ENCODE measurements around the gene LNX1.

The LNX1 gene

GRCh38 chr4:53548662-53549061, 42.6 kb downstream of the LNX1 start:
- Histone ChIP-seq H3K4me3 (ENCODE audit: low read length, poor library complexity, severe bottlenecking) (no peak overlapping the region), H3K4me1 (ENCODE audit: insufficient read depth, low read length, poor library complexity, severe bottlenecking) (peaks cover 22% of the 10 kb centered on the region), H3K36me3 (ENCODE audit: insufficient read depth, low read length) (no peaks in the 10 kb centered on the region), H3F3A (ENCODE audit: low read depth) (no peaks in the 10 kb centered on the region), H4K20me1 (ENCODE audit: insufficient read depth, low read length, poor library complexity, severe bottlenecking) (no peaks in the 10 kb centered on the region), H2AFZ (ENCODE audit: low read length) (no peak overlapping the region), H3K9ac (ENCODE audit: low read depth, low read length, poor library complexity, severe bottlenecking) (no peak overlapping the region), H3K79me2 (ENCODE audit: insufficient read depth, low read length) (no peaks in the 10 kb centered on the region), H3K9me3 (ENCODE audit: insufficient read depth, low read depth, low read length) (no peaks in the 10 kb centered on the region), H3K27me3 (ENCODE audit: insufficient read depth, low read length, poor library complexity, severe bottlenecking) (no peaks in the 10 kb centered on the region), H3K4me2 (ENCODE audit: low read depth, low read length, poor library complexity, severe bottlenecking) (no peak overlapping the region), H3K9me2 (replicated peaks; ENCODE audit: low read depth, low read length) (no peaks in the 10 kb centered on the region)
- TF ChIP-seq CTCF (conservative IDR thresholded peaks at IDR 0.05; ENCODE audit: low read length) (no peak), EZH2phosphoT487 (IDR thresholded peaks at IDR 0.05; ENCODE audit: borderline replicate concordance) (no peak)

GRCh38 chr4:53547983-53548382, 43.3 kb downstream of the LNX1 start:
- Histone ChIP-seq H3K36me3 (ENCODE audit: insufficient read depth, low read length) (no peaks in the 10 kb centered on the region), H3K27me3 (ENCODE audit: insufficient read depth, low read length, poor library complexity, severe bottlenecking) (no peaks in the 10 kb centered on the region), H3K9me2 (replicated peaks; ENCODE audit: low read depth, low read length) (no peaks in the 10 kb centered on the region), H3F3A (ENCODE audit: low read depth) (no peaks in the 10 kb centered on the region), H3K9me3 (ENCODE audit: insufficient read depth, low read depth, low read length) (no peaks in the 10 kb centered on the region), H2AFZ (ENCODE audit: low read length) (no peak overlapping the region), H3K4me1 (ENCODE audit: insufficient read depth, low read length, poor library complexity, severe bottlenecking) (peaks cover 22% of the 10 kb centered on the region), H3K4me2 (ENCODE audit: low read depth, low read length, poor library complexity, severe bottlenecking) (peak overlapping the region; percentile 52), H3K79me2 (ENCODE audit: insufficient read depth, low read length) (no peaks in the 10 kb centered on the region), H3K4me3 (ENCODE audit: low read length, poor library complexity, severe bottlenecking) (no peak overlapping the region), H3K9ac (ENCODE audit: low read depth, low read length, poor library complexity, severe bottlenecking) (peak overlapping the region; percentile 22), H4K20me1 (ENCODE audit: insufficient read depth, low read length, poor library complexity, severe bottlenecking) (no peaks in the 10 kb centered on the region)
- TF ChIP-seq CTCF (conservative IDR thresholded peaks at IDR 0.05; ENCODE audit: low read length): no peak
- TF ChIP-seq EZH2phosphoT487 (IDR thresholded peaks at IDR 0.05; ENCODE audit: borderline replicate concordance): no peak

- no peak overlapping the region for H3K4me2 ChIP-seq (ENCODE audit: low read depth, low read length, poor library complexity, severe bottlenecking)
- no peak overlapping the region for H3K9ac ChIP-seq (ENCODE audit: low read depth, low read length, poor library complexity, severe bottlenecking)
- no peaks in the 10 kb centered on the region for H3K9me2 ChIP-seq (replicated peaks; ENCODE audit: low read depth, low read length)
- H3K4me3 ChIP-seq (ENCODE audit: low read length, poor library complexity, severe bottlenecking): no peak overlapping the region
- H3K79me2 ChIP-seq (ENCODE audit: insufficient read depth, low read length): no peaks in the 10 kb centered on the region
- H3K36me3 ChIP-seq (ENCODE audit: insufficient read depth, low read length): no peaks in the 10 kb centered on the region
- H4K20me1 ChIP-seq (ENCODE audit: insufficient read depth, low read length, poor library complexity, severe bottlenecking): no peaks in the 10 kb centered on the region
- no peak for TF ChIP-seq EZH2phosphoT487 (IDR thresholded peaks at IDR 0.05; ENCODE audit: borderline replicate concordance)
- no peak for TF ChIP-seq CTCF (conservative IDR thresholded peaks at IDR 0.05; ENCODE audit: low read length)
- no peaks in the 10 kb centered on the region for H3K27me3 ChIP-seq (ENCODE audit: insufficient read depth, low read length, poor library complexity, severe bottlenecking)
- H3K9me3 ChIP-seq (ENCODE audit: insufficient read depth, low read depth, low read length): no peaks in the 10 kb centered on the region
- no peaks in the 10 kb centered on the region for H3F3A ChIP-seq (ENCODE audit: low read depth)
- H2AFZ ChIP-seq (ENCODE audit: low read length): no peak overlapping the region
- peaks cover 22% of the 10 kb centered on the region for H3K4me1 ChIP-seq (ENCODE audit: insufficient read depth, low read length, poor library complexity, severe bottlenecking)
These were observed 45.2 kb downstream of the LNX1 start for GRCh38 chr4:53545942-53546581.

All from Loucy (cell line).